Stimulated activated naive B cell treated with anti-CD40 and anti-IgM and Interleukin-4, amounts not matched to agents 10 μg/mL and 1 μg/mL and 100 μg/mL, for 72 hours (primary cell): ENCODE data around the gene PDILT.
"Not testable (repeated sequence)": the region's sequence is repeated elsewhere in the genome, so short reads cannot be mapped to it uniquely, and the experiment has no call there.

Experiments
- ATAC-seq, 2 donors: fragments of 150-1000 bp; cut with Tn5 transposase; replicated peaks; 2 replicates each; pipeline ENCODE4 v1.10.0; 2021; ENCODE audit warnings: moderate library complexity in 1 of 2
- DNase-seq: peaks from one replicate; pipeline ENCODE4 v3.0.0; 2021
- H3K27ac Mint-ChIP-seq: one replicate; pipeline ENCODE4 v1.8.0; 2022; ENCODE audit warnings: mild to moderate bottlenecking, mixed read lengths
- H3K27me3 Mint-ChIP-seq, 2 donors: one replicate each; pipeline ENCODE4 v1.8.0; 2022; ENCODE audit warnings: mixed read lengths in 2 of 2
- H3K36me3 Mint-ChIP-seq, 2 donors: one replicate each; pipeline ENCODE4 v1.8.0; 2022; ENCODE audit warnings: mixed read lengths in 2 of 2, mild to moderate bottlenecking in 1 of 2
- H3K4me1 Mint-ChIP-seq, 2 donors: one replicate each; pipeline ENCODE4 v1.8.0; 2022; ENCODE audit warnings: mixed read lengths in 2 of 2, mild to moderate bottlenecking in 1 of 2
- H3K4me3 Mint-ChIP-seq, 2 donors: one replicate each; pipeline ENCODE4 v1.8.0; 2022; ENCODE audit warnings: mild to moderate bottlenecking in 2 of 2, mixed read lengths in 2 of 2, moderate library complexity in 1 of 2
- H3K9me3 Mint-ChIP-seq, 2 donors: one replicate each; pipeline ENCODE4 v1.8.0; 2022; ENCODE audit warnings: mixed read lengths in 2 of 2, mild to moderate bottlenecking in 1 of 2

Gene PDILT

DNA sequence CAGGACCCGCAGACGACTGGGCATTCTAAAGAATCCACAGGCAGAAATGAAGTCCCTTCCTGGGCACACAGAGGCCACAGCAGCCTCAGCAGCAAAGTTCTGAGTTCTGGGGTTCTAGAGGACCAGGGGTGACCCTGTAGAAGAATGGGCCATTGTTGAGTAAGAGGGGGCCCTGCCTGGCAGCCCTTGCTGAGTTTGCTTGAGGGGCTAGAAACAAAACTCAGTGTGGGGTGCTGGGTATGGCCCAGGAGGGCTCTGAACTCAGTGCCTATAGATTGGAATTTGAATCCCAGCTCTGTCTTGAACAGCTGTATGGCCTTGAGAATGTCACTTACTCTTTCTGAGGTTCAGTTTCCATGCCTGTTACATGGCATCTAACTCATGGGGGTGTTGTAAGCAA lies at the start of gene PDILT:
PDILT (minus strand) TSS at position 101 of the 400 bp plus-strand sequence. CDS start 5,437 bp downstream, outside the sequence.
- Mint-ChIP-seq H3K4me3 (no peak within 1 kb of the TSS), H3K27me3 (peaks cover 0 to 6% of the 10 kb centered on the region in 2 donors), H3K9me3 (no peaks in the 10 kb centered on the region), H3K4me1 (peaks cover 5% of the 10 kb centered on the region in 2 donors), H3K36me3 (no peaks in the 10 kb centered on the region), H3K27ac (peak within 1 kb of the TSS; percentile 60)
- ATAC-seq (no peak), DNase-seq (no peak)

DNA sequence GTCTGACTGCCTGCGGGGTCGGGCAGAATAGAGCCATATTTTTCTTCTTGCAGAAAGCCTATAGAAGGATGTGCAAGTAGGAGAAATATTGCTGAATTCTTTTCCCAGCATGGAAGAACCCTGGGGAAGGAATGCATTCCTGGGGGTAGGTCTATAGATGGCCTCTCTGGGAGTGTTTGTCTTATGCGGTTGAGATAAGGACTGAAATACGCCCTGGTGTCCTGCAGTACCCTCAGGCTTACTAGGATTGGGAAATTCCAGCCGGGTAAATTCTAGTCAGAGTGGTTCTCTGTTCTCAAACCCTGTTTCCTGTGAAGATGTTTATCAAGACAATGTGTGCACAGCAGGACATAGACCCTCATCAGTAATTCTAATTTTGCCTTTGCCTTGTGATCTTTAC lies 49.1 kb upstream of the PDILT start:
- not testable (repeated sequence) for H3K27ac Mint-ChIP-seq, ATAC-seq, H3K27me3 Mint-ChIP-seq, H3K9me3 Mint-ChIP-seq, DNase-seq, H3K4me3 Mint-ChIP-seq, H3K36me3 Mint-ChIP-seq, H3K4me1 Mint-ChIP-seq

GRCh38 chr16:20451364-20451763 lies 46.8 kb upstream of the PDILT start, which contains the start of gene ACSM2A:
Gene ACSM2A, plus strand, starts transcription at chr16:20451521. Its CDS starts 8,594 bp downstream, at chr16:20460115.
- ATAC-seq, H3K27me3 Mint-ChIP-seq, H3K9me3 Mint-ChIP-seq, H3K4me1 Mint-ChIP-seq, DNase-seq, H3K36me3 Mint-ChIP-seq, H3K4me3 Mint-ChIP-seq, H3K27ac Mint-ChIP-seq: not testable (repeated sequence)

GRCh38 chr16:20446652-20447393 lies 42.3 kb upstream of the PDILT start:
- not testable (repeated sequence) for H3K9me3 Mint-ChIP-seq, H3K27me3 Mint-ChIP-seq, H3K36me3 Mint-ChIP-seq, H3K4me3 Mint-ChIP-seq, H3K4me1 Mint-ChIP-seq, DNase-seq, ATAC-seq, H3K27ac Mint-ChIP-seq

- not testable (repeated sequence) for H3K4me3 Mint-ChIP-seq, H3K9me3 Mint-ChIP-seq, H3K4me1 Mint-ChIP-seq, H3K27ac Mint-ChIP-seq, DNase-seq, ATAC-seq, H3K36me3 Mint-ChIP-seq, H3K27me3 Mint-ChIP-seq
Observed at GRCh38 chr16:20441859-20442258, 37.3 kb upstream of the PDILT start.

DNA sequence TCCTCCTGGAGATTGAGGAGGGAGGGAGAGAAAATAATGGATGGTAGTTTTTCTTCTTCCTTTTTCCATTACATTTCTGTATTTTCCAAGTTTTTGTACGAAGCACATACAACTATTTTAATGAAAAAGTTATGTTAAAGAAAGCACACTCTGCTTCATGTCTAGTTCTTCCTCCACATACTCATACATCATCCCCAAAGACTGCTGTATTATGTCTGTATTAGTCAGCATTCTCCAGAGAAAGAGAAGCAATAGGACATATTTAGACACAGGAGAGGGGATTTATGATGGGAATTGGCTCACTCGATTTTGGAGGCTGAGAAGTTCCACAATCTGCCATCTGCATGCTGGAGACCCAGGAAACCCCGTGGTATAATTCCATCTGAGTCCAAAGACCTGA lies 36.7 kb upstream of the PDILT start:
- DNase-seq (no peak), ATAC-seq (no peak)
- H3K27me3 Mint-ChIP-seq, result peaks cover 2 to 3% of the 10 kb centered on the region in 2 donors
- H3K9me3 Mint-ChIP-seq, result no peaks in the 10 kb centered on the region
- H3K4me1 Mint-ChIP-seq, result no peaks in the 10 kb centered on the region
- no peaks in the 10 kb centered on the region for H3K36me3 Mint-ChIP-seq
- H3K4me3 Mint-ChIP-seq, result no peak overlapping the region
- no peak overlapping the region for H3K27ac Mint-ChIP-seq

DNA sequence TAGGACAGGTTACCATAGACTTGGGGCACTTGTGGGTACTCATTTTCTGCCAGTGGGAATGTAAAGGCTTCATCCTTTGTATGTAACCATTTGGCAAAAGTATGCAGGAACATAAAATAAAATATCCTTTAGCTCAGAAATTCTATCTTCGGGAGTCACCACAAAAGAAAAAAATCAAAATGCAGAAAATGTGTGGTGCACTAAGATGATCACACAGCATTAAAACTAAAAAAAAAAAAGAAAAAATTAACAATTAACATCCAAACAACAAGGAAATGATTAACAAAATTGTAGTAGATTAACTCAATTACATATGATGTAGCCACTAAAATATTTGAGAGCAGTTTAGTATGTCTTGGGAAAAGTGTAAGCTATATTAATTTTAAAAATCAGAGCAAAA lies 36.2 kb upstream of the PDILT start:
- DNase-seq, H3K27ac Mint-ChIP-seq, H3K9me3 Mint-ChIP-seq, H3K4me1 Mint-ChIP-seq, H3K4me3 Mint-ChIP-seq, H3K27me3 Mint-ChIP-seq, H3K36me3 Mint-ChIP-seq, ATAC-seq: not testable (repeated sequence)

DNA sequence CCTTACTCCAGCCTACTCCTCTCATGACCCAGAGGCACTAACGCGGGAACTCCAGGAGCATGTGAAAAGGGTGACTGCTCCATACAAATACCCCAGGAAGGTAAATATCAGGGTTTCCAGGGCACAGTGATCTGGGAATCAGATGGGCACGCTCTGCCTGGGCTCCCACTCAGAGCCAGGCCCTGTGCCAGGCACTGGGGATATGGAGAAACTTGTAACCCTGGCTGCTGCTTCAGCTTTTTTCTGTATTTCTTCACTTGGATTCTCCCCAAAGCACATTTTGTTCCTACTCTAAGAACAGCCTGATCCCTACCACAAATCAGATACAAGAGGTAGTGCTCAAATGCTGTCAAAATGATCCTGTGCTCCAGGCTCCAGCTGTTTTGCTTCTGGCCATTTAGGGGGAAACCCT lies 35.3 kb upstream of the PDILT start:
- H3K4me1 Mint-ChIP-seq, H3K9me3 Mint-ChIP-seq, H3K4me3 Mint-ChIP-seq, H3K36me3 Mint-ChIP-seq, DNase-seq, H3K27ac Mint-ChIP-seq, ATAC-seq: not testable (repeated sequence)
- H3K27me3 Mint-ChIP-seq, result peaks cover 5 to 14% of the 10 kb centered on the region in 2 donors

DNA sequence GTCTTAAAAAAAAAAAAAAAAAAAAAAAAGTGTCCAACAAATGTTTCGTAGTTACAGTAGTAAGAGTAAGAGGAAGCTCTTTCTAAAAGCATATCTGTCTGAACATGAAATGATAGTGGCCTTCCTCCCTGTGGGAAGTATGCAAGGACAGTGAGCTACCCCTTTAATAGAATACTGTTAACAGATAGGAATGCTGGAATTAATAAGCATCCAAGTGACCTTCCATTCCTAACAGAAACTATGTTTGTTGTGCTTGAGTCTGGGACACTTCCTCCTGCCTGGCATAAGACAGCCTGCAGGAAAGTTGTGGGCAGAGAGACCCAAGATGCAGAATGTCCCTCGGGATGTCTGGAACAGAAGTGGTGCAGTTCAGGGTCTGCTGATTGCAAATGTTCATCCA lies 34.4 kb upstream of the PDILT start:
- not testable (repeated sequence) for H3K9me3 Mint-ChIP-seq, H3K4me1 Mint-ChIP-seq, ATAC-seq, H3K4me3 Mint-ChIP-seq, DNase-seq, H3K27ac Mint-ChIP-seq, H3K36me3 Mint-ChIP-seq
- H3K27me3 Mint-ChIP-seq, result peaks cover 5 to 14% of the 10 kb centered on the region in 2 donors

DNA sequence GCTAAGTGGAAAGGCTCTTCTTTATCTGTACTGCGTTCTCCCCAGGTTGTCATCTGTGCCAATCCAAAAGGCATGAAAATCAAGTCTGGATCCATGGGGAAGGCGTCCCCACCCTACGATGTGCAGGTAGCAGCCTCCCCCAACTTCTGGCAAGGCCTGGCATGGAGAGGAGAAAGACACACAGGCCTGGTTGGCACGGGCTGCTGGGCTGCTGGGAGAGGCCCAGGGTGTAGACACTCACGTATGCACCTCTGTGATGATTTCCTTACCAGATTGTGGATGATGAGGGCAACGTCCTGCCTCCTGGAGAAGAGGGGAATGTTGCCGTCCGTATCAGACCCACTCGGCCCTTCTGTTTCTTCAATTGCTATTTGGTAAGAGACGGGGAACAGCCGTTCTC lies 26.4 kb upstream of the PDILT start:
- H3K9me3 Mint-ChIP-seq, result no peaks in the 10 kb centered on the region
- ATAC-seq (no peak), DNase-seq (no peak)
- no peak overlapping the region for H3K27ac Mint-ChIP-seq
- peaks cover 9 to 19% of the 10 kb centered on the region in 2 donors for H3K27me3 Mint-ChIP-seq
- H3K4me1 Mint-ChIP-seq, result no peaks in the 10 kb centered on the region
- no peak overlapping the region for H3K4me3 Mint-ChIP-seq
- no peaks in the 10 kb centered on the region for H3K36me3 Mint-ChIP-seq

- H3K4me1 Mint-ChIP-seq, result not testable (repeated sequence)
Observed at GRCh38 chr16:20430480-20430879, 25.9 kb upstream of the PDILT start.

GRCh38 chr16:20429499-20429898 lies 25.0 kb upstream of the PDILT start:
- H3K4me3 Mint-ChIP-seq, result not testable (repeated sequence)

More at GRCh38 chr16:20430480-20430879, 25.9 kb upstream of the PDILT start:
- not testable (repeated sequence) for H3K9me3 Mint-ChIP-seq, H3K36me3 Mint-ChIP-seq, H3K27ac Mint-ChIP-seq, H3K4me3 Mint-ChIP-seq, ATAC-seq, DNase-seq
- H3K27me3 Mint-ChIP-seq, result peaks cover 8 to 15% of the 10 kb centered on the region in 2 donors

DNA sequence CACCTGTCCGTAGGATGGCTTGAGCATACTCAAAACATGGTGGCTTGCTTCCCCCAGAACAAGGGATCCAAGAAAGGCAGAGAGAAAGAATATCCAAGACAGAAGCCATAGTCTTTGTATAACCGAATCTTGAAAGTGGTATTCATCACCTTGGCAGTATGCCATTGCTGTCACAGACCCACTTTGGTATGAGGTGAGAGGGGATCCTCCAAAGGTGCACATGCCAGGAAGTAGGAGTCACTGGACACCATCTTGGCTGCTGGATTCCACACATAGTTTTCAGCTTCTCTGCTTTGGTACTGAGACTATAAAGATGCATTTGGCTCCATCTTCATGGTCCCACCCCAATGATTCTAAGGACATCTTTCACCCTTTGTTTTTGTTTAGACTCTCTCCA lies 22.9 kb upstream of the PDILT start:
- not testable (repeated sequence) for H3K36me3 Mint-ChIP-seq, ATAC-seq, H3K4me1 Mint-ChIP-seq, H3K27ac Mint-ChIP-seq, DNase-seq, H3K4me3 Mint-ChIP-seq, H3K9me3 Mint-ChIP-seq
- peaks cover 11 to 15% of the 10 kb centered on the region in 2 donors for H3K27me3 Mint-ChIP-seq

More at GRCh38 chr16:20429499-20429898, 25.0 kb upstream of the PDILT start:
- H3K27me3 Mint-ChIP-seq, result peaks cover 8 to 11% of the 10 kb centered on the region in 2 donors
- not testable (repeated sequence) for ATAC-seq, H3K36me3 Mint-ChIP-seq, DNase-seq, H3K4me1 Mint-ChIP-seq, H3K9me3 Mint-ChIP-seq, H3K27ac Mint-ChIP-seq

- H3K9me3 Mint-ChIP-seq, result no peaks in the 10 kb centered on the region
- ATAC-seq, result no peak
- no peaks in the 10 kb centered on the region for H3K4me1 Mint-ChIP-seq
- H3K27me3 Mint-ChIP-seq, result peaks cover 11% of the 10 kb centered on the region in 2 donors
- no peaks in the 10 kb centered on the region for H3K36me3 Mint-ChIP-seq
- no peak for DNase-seq
- no peak overlapping the region for H3K4me3 Mint-ChIP-seq
- H3K27ac Mint-ChIP-seq, result no peak overlapping the region
Observed at GRCh38 chr16:20424129-20424866, 19.8 kb upstream of the PDILT start.

GRCh38 chr16:20423772-20424128 lies 19.2 kb upstream of the PDILT start:
- H3K4me1 Mint-ChIP-seq, H3K36me3 Mint-ChIP-seq, H3K4me3 Mint-ChIP-seq, H3K27ac Mint-ChIP-seq, H3K9me3 Mint-ChIP-seq, ATAC-seq, DNase-seq: not testable (repeated sequence)
- H3K27me3 Mint-ChIP-seq, result peaks cover 11% of the 10 kb centered on the region in 2 donors
